A549 (cell line): ENCODE data around the gene TFAP2E. TPM values are rescaled to one million over a fixed set of nuclear protein-coding genes. Genes with fewer than 3 reads are reported as not detected.

Source experiments
- ATAC-seq, 2 experiments: fragments of 200-7000 bp in 1 of 2; fragments of >200 bp in 1 of 2; cut with Nextera tagmentation in 1 of 2; cut with Tn5 transposase in 1 of 2; 3 replicates each; pipeline versions ENCODE4 v1.8.0 to v1.9.1; 2018 to 2020; ENCODE audit warnings: mild to moderate bottlenecking in 1 of 2, moderate library complexity in 1 of 2
- CTCF ChIA-PET: fragments of 300-600 bp; sonication (Branson Sonifier 250); formaldehyde crosslinking; extraction: SDS; loops from one replicate; lab custom pipeline; 2021; ENCODE audit warnings: antibody characterized with exemption, inconsistent platforms; lab: Yijun Ruan, JAX
- POLR2A ChIA-PET: fragments of 350-600 bp; formaldehyde crosslinking; extraction: SDS; loops from one replicate; lab custom pipeline; 2021; ENCODE audit warnings: antibody characterized with exemption, inconsistent platforms; lab: Yijun Ruan, JAX
- DNase-seq, 2 experiments: peaks; one replicate each; pipeline versions ENCODE4 v3.0.0 to v3.0.0-alpha.2; 2011 to 2016; ENCODE audit warnings: low read depth in 1 of 2, low spot score in 1 of 2
- FAIRE-seq: peaks from 2 replicates; lab custom pipeline; 2011; peaks lifted over from hg19 to GRCh38; lab: Jason Lieb, UNC
- H3K27ac ChIP-seq, 2 experiments: fragments of >200 bp; sonication (Bioruptor Twin); formaldehyde crosslinking; 3 replicates each; pipeline ENCODE4 v1.5.1; 2016 to 2017
- H3K4me1 ChIP-seq: fragments of >200 bp; sonication (Bioruptor Twin); formaldehyde crosslinking; 3 replicates; pipeline ENCODE4 v1.6.1; 2016
- H3K4me2 ChIP-seq: fragments of >200 bp; sonication (Bioruptor Twin); formaldehyde crosslinking; 3 replicates; pipeline ENCODE4 v1.6.1; 2016
- H3K4me3 ChIP-seq: fragments of >200 bp; sonication (Bioruptor Twin); formaldehyde crosslinking; 3 replicates; pipeline ENCODE4 v1.5.1; 2016
- H3K9me3 ChIP-seq: fragments of >200 bp; sonication (Bioruptor Twin); formaldehyde crosslinking; 3 replicates; pipeline ENCODE4 v1.6.1; 2016
- CBX2 ChIP-seq: fragments of 200-600 bp; sonication (generic); IDR thresholded peaks from 2 replicates; pipeline ENCODE4 v1.6.1; 2016; ENCODE audit warnings: low read depth, mild to moderate bottlenecking, borderline replicate concordance
- CEBPB ChIP-seq, 2 experiments: fragments of >200 bp in 1 of 2; sonication (Bioruptor Twin) in 1 of 2; formaldehyde crosslinking in 1 of 2; IDR thresholded peaks; 2 replicates each; pipeline ENCODE4 v1.6.1; 2012 to 2016
- CHD2 ChIP-seq: fragments of 150-350 bp; IDR thresholded peaks from 2 replicates; pipeline ENCODE4 v1.6.1; 2014; ENCODE audit warnings: low read length; ENCODE audit not compliant: partially characterized antibody
- CTCF ChIP-seq: fragments of >200 bp; sonication (Bioruptor Twin); formaldehyde crosslinking; IDR thresholded peaks from 3 replicates; pipeline ENCODE4 v1.5.1; 2016
- E2F6 ChIP-seq: IDR thresholded peaks from 2 replicates; pipeline ENCODE4 v1.6.1; 2012; ENCODE audit warnings: low read depth, borderline replicate concordance
- EP300 ChIP-seq, 2 experiments: fragments of >200 bp; sonication (Bioruptor Twin); formaldehyde crosslinking; IDR thresholded peaks; 2 replicates in 1 of 2; 3 replicates in 1 of 2; pipeline ENCODE4 v1.6.1; 2016 to 2017
- FOSL2 ChIP-seq, 2 experiments: fragments of 450-650 bp in 1 of 2; fragments of >200 bp in 1 of 2; sonication (Bioruptor Twin) in 1 of 2; formaldehyde crosslinking; IDR thresholded peaks; 2 replicates each; pipeline versions ENCODE4 v1.5.0 to v1.6.1; 2016 to 2020; ENCODE audit warnings: mild to moderate bottlenecking in 1 of 2, moderate library complexity in 1 of 2
- HEYL ChIP-seq: fragments of 250-450 bp; sonication (Bioruptor Pico); IDR thresholded peaks from 2 replicates; pipeline ENCODE4 v1.8.0; 2021; ENCODE audit warnings: mild to moderate bottlenecking, moderate library complexity
- HOXA7 ChIP-seq: fragments of 250-450 bp; sonication (Bioruptor Pico); IDR thresholded peaks from 2 replicates; pipeline ENCODE4 v1.5.0; 2020; ENCODE audit warnings: mild to moderate bottlenecking, moderate library complexity
- HOXB13 ChIP-seq: fragments of 250-450 bp; sonication (Bioruptor Pico); IDR thresholded peaks from 2 replicates; pipeline ENCODE4 v1.5.0; 2020; ENCODE audit warnings: low read depth, mild to moderate bottlenecking, moderate library complexity
- HOXB5 ChIP-seq: fragments of 250-450 bp; sonication (Bioruptor Pico); IDR thresholded peaks from 2 replicates; pipeline ENCODE4 v1.5.0; 2020; ENCODE audit warnings: mild to moderate bottlenecking, moderate library complexity
- JUNB ChIP-seq: fragments of >200 bp; sonication (Bioruptor Twin); formaldehyde crosslinking; IDR thresholded peaks from 2 replicates; pipeline ENCODE4 v1.6.1; 2016
- KDM1A ChIP-seq: fragments of 200-600 bp; sonication (generic); IDR thresholded peaks from 2 replicates; pipeline ENCODE4 v1.6.1; 2016; ENCODE audit warnings: low read depth, mild to moderate bottlenecking
- NR3C1 ChIP-seq: fragments of >200 bp; sonication (Bioruptor Twin); formaldehyde crosslinking; IDR thresholded peaks from 3 replicates; pipeline ENCODE4 v1.6.1; 2017
- REST ChIP-seq: fragments of 200-600 bp; sonication (generic); IDR thresholded peaks from 2 replicates; pipeline ENCODE4 v1.6.1; 2016; ENCODE audit warnings: antibody characterized with exemption, mild to moderate bottlenecking, moderate library complexity
- RFX5 ChIP-seq: fragments of 450-650 bp; IDR thresholded peaks from 2 replicates; pipeline ENCODE4 v1.7.1; 2014; ENCODE audit warnings: antibody characterized with exemption, mild to moderate bottlenecking, moderate library complexity
- SREBF2 ChIP-seq: fragments of 450-650 bp; IDR thresholded peaks from 2 replicates; pipeline ENCODE4 v1.6.1; 2014; ENCODE audit warnings: mild to moderate bottlenecking, moderate library complexity
- TP53 ChIP-seq: fragments of 250-450 bp; sonication (Bioruptor Pico); IDR thresholded peaks from 2 replicates; pipeline ENCODE4 v1.5.0; 2021; ENCODE audit warnings: mild to moderate bottlenecking, moderate library complexity
- ZFP36 ChIP-seq: fragments of 450-650 bp; IDR thresholded peaks from 2 replicates; pipeline ENCODE4 v1.6.1; 2014; ENCODE audit warnings: borderline replicate concordance; ENCODE audit not compliant: partially characterized antibody
- WGBS: methylation state at CpG from one replicate; pipeline ENCODE4 v1.1.6; 2017; ENCODE audit errors: missing lambda C conversion rate; 5-methylcytosine and 5-hydroxymethylcytosine counted together
- polyA plus RNA-seq, 4 experiments: library from polyadenylated mRNA; depleted of rRNA in 3 of 4; stranded (reverse); fragments of >200 nt; fragmentation: RNase III in 1 of 4; extraction: RNeasy Plus Mini Kit Qiagen cat#74134 plus additional on column Dnase treatment in 1 of 4; gene quantifications; 2 replicates in 3 of 4; 3 replicates in 1 of 4; pipeline ENCODE4 v1.2.3, GENCODE V29; 2011 to 2017

The TFAP2E gene
- polyA plus RNA-seq, 2 of the 4 experiments (the other 2 are of a cell fraction): 0.16 to 0.31 TPM

- no peak for ATAC-seq
- Histone ChIP-seq H3K4me1 (no peaks in the 10 kb centered on the region), H3K9me3 (no peaks in the 10 kb centered on the region), H3K27ac (no peak overlapping the region), H3K4me2 (no peak overlapping the region), H3K4me3 (no peak overlapping the region)
- POLR2A ChIA-PET: no interaction called here
- DNase-seq: no peak
- TF ChIP-seq CTCF (no peak), HOXB13 (CRISPR knock-in tag) (no peak), HEYL (CRISPR knock-in tag) (no peak), ZFP36 (no peak)
- FAIRE-seq: no peak
- CTCF ChIA-PET: no interaction called here
- 97% methylated on average over 6 of the region's 6 CpGs for WGBS
Observed at GRCh38 chr1:35605071-35605866, 32.2 kb downstream of the TFAP2E start.

GRCh38 chr1:35605867-35606182 is 32.7 kb downstream of the TFAP2E start:
- Histone ChIP-seq H3K4me3 (no peak overlapping the region), H3K27ac (no peak overlapping the region), H3K4me2 (no peak overlapping the region), H3K4me1 (no peaks in the 10 kb centered on the region), H3K9me3 (no peaks in the 10 kb centered on the region)
- FAIRE-seq (no peak), ATAC-seq (no peak), DNase-seq (no peak)
- no peak for TF ChIP-seq HOXB5
- TF ChIP-seq REST: no peak
- TF ChIP-seq E2F6: no peak
- no peak for TF ChIP-seq HOXA7 (CRISPR knock-in tag)
- no peak for TF ChIP-seq CTCF
- TF ChIP-seq NR3C1: no peak
- no peak for TF ChIP-seq RFX5
- TF ChIP-seq CHD2: no peak
- no peak for TF ChIP-seq FOSL2 (IDR thresholded peaks at IDR 0.05)
- no peak for TF ChIP-seq FOSL2 (CRISPR knock-in tag; IDR thresholded peaks at IDR 0.05)
- no peak for TF ChIP-seq CBX2
- no peak for TF ChIP-seq JUNB
- no peak for TF ChIP-seq SREBF2
- TF ChIP-seq TP53 (CRISPR knock-in tag): no peak
- no peak for TF ChIP-seq EP300 (IDR thresholded peaks at IDR 0.05)
- TF ChIP-seq KDM1A: no peak
- TF ChIP-seq CEBPB (IDR thresholded peaks at IDR 0.05): no peak
- no peak for TF ChIP-seq ZFP36
- 94% methylated on average over 4 of the region's 4 CpGs for WGBS
- CTCF ChIA-PET: no interaction called here
- POLR2A ChIA-PET: no interaction called here
